Upper lobe of left lung (tissue), 4 donors: ENCODE data around the gene CDKN2AIPNL.

Experiments
- CTCF ChIP-seq, 6 experiments: fragments of 450-650 bp in 4 of 6; fragments of 200-600 bp in 2 of 6; sonication (generic) in 2 of 6; IDR thresholded peaks; one replicate each; pipeline ENCODE4 v1.5.1; 2016 to 2019; ENCODE audit warnings: antibody characterized with exemption in 6 of 6
- POLR2A ChIP-seq, 4 donors: fragments of 450-650 bp; IDR thresholded peaks; one replicate each; pipeline ENCODE4 v1.5.1; 2016 to 2017; ENCODE audit warnings: antibody characterized with exemption in 4 of 4, mild to moderate bottlenecking in 2 of 4
- POLR2AphosphoS5 ChIP-seq, 2 donors: sonication (generic); formaldehyde crosslinking; IDR thresholded peaks; one replicate each; pipeline ENCODE4 v1.5.1; 2017; ENCODE audit warnings: antibody characterized with exemption in 2 of 2

GRCh38 chr5:134387443-134387842, 24.2 kb downstream of the CDKN2AIPNL start:
- no peak for TF ChIP-seq POLR2A (IDR thresholded peaks at IDR 0.05)
- no peak for TF ChIP-seq CTCF (IDR thresholded peaks at IDR 0.05)
- TF ChIP-seq POLR2AphosphoS5 (IDR thresholded peaks at IDR 0.05) = no peak
